WERI-Rb-1 (cell line): ENCODE results near the gene OAF.

Experiments used
- DNase-seq: peaks from one replicate; pipeline ENCODE4 v3.0.0-alpha.2; 2020
- H3K27ac ChIP-seq: fragments of 250-450 bp; sonication (Bioruptor Pico); 2 replicates; pipeline ENCODE4 v1.5.1; 2020; ENCODE audit warnings: mild to moderate bottlenecking, moderate library complexity
- H3K27me3 ChIP-seq: fragments of 250-450 bp; sonication (Bioruptor Pico); 2 replicates; pipeline ENCODE4 v1.5.1; 2021; ENCODE audit warnings: mild to moderate bottlenecking, low read depth, moderate library complexity; ENCODE audit not compliant: insufficient read depth, severe bottlenecking
- H3K36me3 ChIP-seq: fragments of 250-450 bp; sonication (Bioruptor Pico); 2 replicates; pipeline ENCODE4 v1.5.1; 2020; ENCODE audit warnings: mild to moderate bottlenecking, moderate library complexity
- H3K4me3 ChIP-seq: 2 replicates; pipeline ENCODE4 v1.5.1; 2011; ENCODE audit warnings: low read depth, mild to moderate bottlenecking, control low read depth, low read length
- H3K9me3 ChIP-seq: fragments of 250-450 bp; sonication (Bioruptor Pico); 2 replicates; pipeline ENCODE4 v1.5.1; 2021; ENCODE audit warnings: mild to moderate bottlenecking, moderate library complexity; ENCODE audit not compliant: severe bottlenecking
- CTCF ChIP-seq: IDR thresholded peaks from 2 replicates; pipeline ENCODE4 v1.5.1; 2011; ENCODE audit warnings: low read depth, mild to moderate bottlenecking, control low read depth, inconsistent platforms, low read length

The OAF gene

GRCh38 chr11:120219232-120219937 is 8.6 kb downstream of the OAF start:
- TF ChIP-seq CTCF: no peak
- no peaks in the 10 kb centered on the region for H3K9me3 ChIP-seq
- H3K4me3 ChIP-seq: no peak overlapping the region
- no peaks in the 10 kb centered on the region for H3K27me3 ChIP-seq
- no peak for DNase-seq
- no peaks in the 10 kb centered on the region for H3K36me3 ChIP-seq
- H3K27ac ChIP-seq: no peak overlapping the region

GRCh38 chr11:120219938-120220746 is 9.3 kb downstream of the OAF start:
- no peaks in the 10 kb centered on the region for H3K27me3 ChIP-seq

GRCh38 chr11:120220747-120221037 is 9.9 kb downstream of the OAF start:
- Histone ChIP-seq H3K9me3 (no peaks in the 10 kb centered on the region), H3K27me3 (no peaks in the 10 kb centered on the region), H3K36me3 (no peaks in the 10 kb centered on the region), H3K4me3 (no peak overlapping the region), H3K27ac (no peak overlapping the region)
- no peak for DNase-seq
- TF ChIP-seq CTCF: no peak

More at GRCh38 chr11:120219938-120220746, 9.3 kb downstream of the OAF start:
- no peak overlapping the region for H3K27ac ChIP-seq
- H3K9me3 ChIP-seq: no peaks in the 10 kb centered on the region
- no peaks in the 10 kb centered on the region for H3K36me3 ChIP-seq
- DNase-seq: no peak
- H3K4me3 ChIP-seq: no peak overlapping the region
- TF ChIP-seq CTCF: no peak

- Histone ChIP-seq H3K4me3 (no peak overlapping the region), H3K27me3 (no peaks in the 10 kb centered on the region), H3K27ac (no peak overlapping the region), H3K9me3 (no peaks in the 10 kb centered on the region), H3K36me3 (no peaks in the 10 kb centered on the region)
- no peak for TF ChIP-seq CTCF
- DNase-seq: no peak
Measured at GRCh38 chr11:120221115-120221752, 10.4 kb downstream of the OAF start.

GRCh38 chr11:120222916-120223315 is 12.1 kb downstream of the OAF start:
- no peak overlapping the region for H3K27ac ChIP-seq
- no peaks in the 10 kb centered on the region for H3K27me3 ChIP-seq
- H3K9me3 ChIP-seq: no peaks in the 10 kb centered on the region
- H3K4me3 ChIP-seq: no peak overlapping the region
- DNase-seq: peak; percentile 63
- H3K36me3 ChIP-seq: no peaks in the 10 kb centered on the region
- TF ChIP-seq CTCF: no peak
